Skeletal muscle tissue (tissue), 4 donors: ENCODE measurements around the gene PDSS2. TPM values are rescaled to one million over a fixed set of nuclear protein-coding genes. Genes with fewer than 3 reads are reported as not detected.

ENCODE experiments used
- H3K27ac ChIP-seq: one replicate; pipeline ENCODE4 v1.7.0; 2013; ENCODE audit warnings: mild to moderate bottlenecking, low read depth, low read length, inconsistent platforms
- H3K27me3 ChIP-seq, 3 donors: one replicate each; pipeline ENCODE4 v1.7.0; 2013; ENCODE audit warnings: low read length in 3 of 3; ENCODE audit not compliant: control insufficient read depth in 3 of 3, insufficient read depth in 3 of 3
- H3K36me3 ChIP-seq, 3 donors: one replicate each; pipeline ENCODE4 v1.7.0; 2013; ENCODE audit warnings: low read length in 3 of 3; ENCODE audit not compliant: control insufficient read depth in 3 of 3, insufficient read depth in 3 of 3
- H3K4me1 ChIP-seq, 3 donors: one replicate each; pipeline ENCODE4 v1.7.0; 2013; ENCODE audit warnings: low read length in 3 of 3, mild to moderate bottlenecking in 3 of 3; ENCODE audit not compliant: control insufficient read depth in 3 of 3, insufficient read depth in 3 of 3
- H3K4me3 ChIP-seq, 3 donors: one replicate each; pipeline ENCODE4 v1.7.0; 2013; ENCODE audit warnings: low read length in 3 of 3
- H3K9ac ChIP-seq, 3 donors: one replicate each; pipeline ENCODE4 v1.7.0; 2013; ENCODE audit warnings: low read length in 3 of 3, mild to moderate bottlenecking in 3 of 3, moderate library complexity in 2 of 3, low read depth in 1 of 3
- H3K9me3 ChIP-seq, 3 donors: one replicate each; pipeline ENCODE4 v1.7.0; 2013; ENCODE audit warnings: low read length in 3 of 3; ENCODE audit not compliant: control insufficient read depth in 3 of 3
- total RNA-seq: library from RNA; depleted of rRNA; stranded (reverse); fragments of >200 nt; gene quantifications from one replicate; pipeline ENCODE4 v1.2.3, GENCODE V29; 2014
- donor health status: Osteomylitis.

The PDSS2 gene
- 6.8 TPM for total RNA-seq

GRCh38 chr6:107459283-107460082 is at the start of gene PDSS2:
PDSS2 (minus strand) TSS chr6:107459564; CDS start chr6:107459285, 279 bp downstream.
- H3K9ac ChIP-seq = peak within 1 kb of the TSS; percentile 97 to 98 (median 97)
- no peaks in the 10 kb centered on the region for H3K36me3 ChIP-seq
- H3K4me3 ChIP-seq = peak within 1 kb of the TSS; percentile 98 to 99 (median 99)
- H3K9me3 ChIP-seq = no peaks in the 10 kb centered on the region
- H3K27ac ChIP-seq = peak within 1 kb of the TSS; percentile 91
- H3K27me3 ChIP-seq = no peaks in the 10 kb centered on the region
- H3K4me1 ChIP-seq = peaks cover 10 to 14% (median 11%) of the 10 kb centered on the region in 3 donors

- Histone ChIP-seq H3K9ac (no peak overlapping the region), H3K4me1 (peaks cover under 1 to 8% (median 3%) of the 10 kb centered on the region in 3 donors), H3K4me3 (no peak overlapping the region), H3K27me3 (no peaks in the 10 kb centered on the region), H3K36me3 (peaks cover 0 to 5% (median 0%) of the 10 kb centered on the region in 3 donors), H3K27ac (no peak overlapping the region), H3K9me3 (no peaks in the 10 kb centered on the region)
Observed at GRCh38 chr6:107506145-107506544, 46.8 kb upstream of the PDSS2 start.

- H3K9ac ChIP-seq = no peak overlapping the region
- H3K27me3 ChIP-seq = no peaks in the 10 kb centered on the region
- H3K9me3 ChIP-seq = no peaks in the 10 kb centered on the region
- peaks cover 0 to 5% (median 0%) of the 10 kb centered on the region in 3 donors for H3K36me3 ChIP-seq
- H3K27ac ChIP-seq = no peak overlapping the region
- H3K4me1 ChIP-seq = peaks cover 0 to 8% (median 2%) of the 10 kb centered on the region in 3 donors
- H3K4me3 ChIP-seq = no peak overlapping the region
Observed at GRCh38 chr6:107504270-107505026, 45.1 kb upstream of the PDSS2 start.

GRCh38 chr6:107496892-107497684 is 37.7 kb upstream of the PDSS2 start:
- no peak overlapping the region for H3K9ac ChIP-seq
- H3K4me1 ChIP-seq = peaks cover 29 to 52% (median 31%) of the 10 kb centered on the region in 3 donors
- peak overlapping the region; percentile 84 for H3K27ac ChIP-seq
- no peaks in the 10 kb centered on the region for H3K36me3 ChIP-seq
- H3K27me3 ChIP-seq = no peaks in the 10 kb centered on the region
- H3K4me3 ChIP-seq = no peak overlapping the region
- H3K9me3 ChIP-seq = no peaks in the 10 kb centered on the region

- peaks cover 33 to 46% (median 39%) of the 10 kb centered on the region in 3 donors for H3K4me1 ChIP-seq
- peak overlapping the region; percentile 84 for H3K27ac ChIP-seq
- H3K4me3 ChIP-seq = no peak overlapping the region
Observed at GRCh38 chr6:107495971-107496370, 36.6 kb upstream of the PDSS2 start.

GRCh38 chr6:107495196-107495643 is 35.9 kb upstream of the PDSS2 start:
- Histone ChIP-seq H3K4me3 (peak overlapping the region; percentile 38 to 48 (median 45)), H3K4me1 (peaks cover 33 to 46% (median 43%) of the 10 kb centered on the region in 3 donors), H3K9ac (peak overlapping the region; percentile 13 to 55 (median 28))

More at GRCh38 chr6:107495971-107496370, 36.6 kb upstream of the PDSS2 start:
- no peaks in the 10 kb centered on the region for H3K9me3 ChIP-seq
- H3K36me3 ChIP-seq = no peaks in the 10 kb centered on the region
- H3K27me3 ChIP-seq = no peaks in the 10 kb centered on the region
- peak overlapping the region; percentile 28 to 73 (median 55) for H3K9ac ChIP-seq

GRCh38 chr6:107493158-107494057 is 34.0 kb upstream of the PDSS2 start:
- Histone ChIP-seq H3K4me1 (peaks cover 35 to 54% (median 53%) of the 10 kb centered on the region in 3 donors), H3K27ac (peak overlapping the region; percentile 84), H3K9me3 (no peaks in the 10 kb centered on the region), H3K36me3 (no peaks in the 10 kb centered on the region), H3K4me3 (peak overlapping the region; percentile 84 to 89 (median 86)), H3K27me3 (no peaks in the 10 kb centered on the region), H3K9ac (peak overlapping the region; percentile 62 to 83 (median 82))

More at GRCh38 chr6:107495196-107495643, 35.9 kb upstream of the PDSS2 start:
- no peaks in the 10 kb centered on the region for H3K9me3 ChIP-seq
- no peaks in the 10 kb centered on the region for H3K36me3 ChIP-seq
- H3K27me3 ChIP-seq = no peaks in the 10 kb centered on the region
- peak overlapping the region; percentile 84 for H3K27ac ChIP-seq

- no peaks in the 10 kb centered on the region for H3K27me3 ChIP-seq
- H3K27ac ChIP-seq = peak overlapping the region; percentile 84
- peak overlapping the region; percentile 62 to 83 (median 82) for H3K9ac ChIP-seq
- no peaks in the 10 kb centered on the region for H3K36me3 ChIP-seq
- H3K4me1 ChIP-seq = peaks cover 39 to 54% (median 51%) of the 10 kb centered on the region in 3 donors
- peak overlapping the region; percentile 84 to 89 (median 86) for H3K4me3 ChIP-seq
- no peaks in the 10 kb centered on the region for H3K9me3 ChIP-seq
Observed at GRCh38 chr6:107491760-107492660, 32.6 kb upstream of the PDSS2 start.
